Endothelial cell of umbilical vein (primary cell): ENCODE data around the gene KLC1. TPM values are rescaled to one million over a fixed set of nuclear protein-coding genes. Genes with fewer than 3 reads are reported as not detected.

Experiments
- BruUV-seq: library from RNA; stranded (reverse); fragments of 400-500 nt; replicated peaks from 2 replicates; lab custom pipeline; 2021; lab: Mats Ljungman, UMichigan
- CTCF ChIA-PET: fragments of 300-600, 350-600 bp; sonication (Branson Sonifier 250); formaldehyde crosslinking; loops from one replicate; lab custom pipeline; 2021; ENCODE audit warnings: antibody characterized with exemption, inconsistent platforms; lab: Charles Lee
- POLR2A ChIA-PET: fragments of 300-600, 350-600 bp; sonication (Branson Sonifier 250); formaldehyde crosslinking; loops from one replicate; lab custom pipeline; 2021; ENCODE audit warnings: antibody characterized with exemption, inconsistent platforms; lab: Charles Lee
- DNase-seq: peaks from one replicate; pipeline ENCODE4 v3.0.0-alpha.2; 2011; ENCODE audit warnings: low read depth, low spot score
- FAIRE-seq: peaks from 2 replicates; lab custom pipeline; 2011; peaks lifted over from hg19 to GRCh38; lab: Jason Lieb, UNC
- H2AFZ ChIP-seq: 2 replicates; pipeline ENCODE4 v1.6.0; 2012; ENCODE audit warnings: low read depth, low read length, control low read depth, inconsistent platforms
- H3K27ac ChIP-seq: 2 replicates; pipeline ENCODE4 v1.5.1; 2011; ENCODE audit warnings: low read depth, mild to moderate bottlenecking, control low read depth, low read length, moderate library complexity; ENCODE audit not compliant: insufficient read depth
- H3K27me3 ChIP-seq, 2 experiments: 2 replicates each; pipeline versions ENCODE4 v1.6.0 to v1.6.1; 2011; ENCODE audit warnings: low read length in 2 of 2, mixed read lengths in 1 of 2; ENCODE audit not compliant: control insufficient read depth in 2 of 2, insufficient read depth in 2 of 2
- H3K36me3 ChIP-seq, 2 experiments: 2 replicates in 1 of 2; 3 replicates in 1 of 2; pipeline ENCODE4 v1.5.1; 2011; ENCODE audit warnings: low read length in 2 of 2, mild to moderate bottlenecking in 1 of 2, moderate library complexity in 1 of 2; ENCODE audit not compliant: control insufficient read depth in 2 of 2, insufficient read depth in 2 of 2; ENCODE audit errors: extremely low read depth in 1 of 2
- H3K4me1 ChIP-seq: 3 replicates; pipeline ENCODE4 v1.5.1; 2011; ENCODE audit warnings: mild to moderate bottlenecking, low read length; ENCODE audit not compliant: control insufficient read depth, insufficient read depth; ENCODE audit errors: extremely low read depth
- H3K4me2 ChIP-seq: 2 replicates; pipeline ENCODE4 v1.6.1; 2011; ENCODE audit warnings: low read length, control low read depth, mixed read lengths; ENCODE audit not compliant: insufficient read depth
- H3K4me3 ChIP-seq, 3 experiments: fragments of 200-600 bp in 1 of 3; sonication (generic), shearing (Covaris generic) in 1 of 3; replicated peaks in 1 of 3; 2 replicates each; pipeline ENCODE4 v1.5.1; 2011 to 2016; ENCODE audit warnings: control low read depth in 3 of 3, low read length in 3 of 3, mild to moderate bottlenecking in 2 of 3, inconsistent platforms in 1 of 3, low read depth in 1 of 3, moderate library complexity in 1 of 3; ENCODE audit not compliant: insufficient read depth in 1 of 3
- H3K79me2 ChIP-seq: 2 replicates; pipeline ENCODE4 v1.6.0; 2012; ENCODE audit warnings: low read length, inconsistent platforms; ENCODE audit not compliant: control insufficient read depth, insufficient read depth
- H3K9ac ChIP-seq: replicated peaks from 2 replicates; pipeline ENCODE3; 2011; ENCODE audit warnings: low read length, control low read depth; ENCODE audit not compliant: insufficient read depth; ENCODE audit errors: extremely low read depth
- H3K9me1 ChIP-seq: replicated peaks from 3 replicates; pipeline ENCODE4 v1.6.0; 2011; ENCODE audit warnings: mild to moderate bottlenecking, low read length; ENCODE audit not compliant: control insufficient read depth, insufficient read depth; ENCODE audit errors: extremely low read depth
- H3K9me3 ChIP-seq: replicated peaks from 2 replicates; pipeline ENCODE4 v1.5.1; 2012; ENCODE audit warnings: low read length, inconsistent platforms; ENCODE audit not compliant: control insufficient read depth, insufficient read depth
- H4K20me1 ChIP-seq: replicated peaks from 2 replicates; pipeline ENCODE3; 2011; ENCODE audit warnings: mild to moderate bottlenecking, low read length; ENCODE audit not compliant: control insufficient read depth, insufficient read depth; ENCODE audit errors: extremely low read depth
- EZH2 ChIP-seq: IDR thresholded peaks from 2 replicates; pipeline ENCODE4 v1.6.1; 2012; ENCODE audit warnings: borderline replicate concordance, low read depth, mild to moderate bottlenecking, moderate library complexity, low read length, inconsistent platforms; ENCODE audit not compliant: severe bottlenecking
- FOS ChIP-seq: IDR thresholded peaks from 2 replicates; pipeline ENCODE4 v1.6.1; 2011; ENCODE audit warnings: mild to moderate bottlenecking, low read length, moderate library complexity, borderline replicate concordance; ENCODE audit not compliant: insufficient read depth
- GATA2 ChIP-seq: IDR thresholded peaks from 2 replicates; pipeline ENCODE4 v1.7.0; 2011; ENCODE audit warnings: low read depth, mild to moderate bottlenecking, moderate library complexity, mixed read lengths, low read length; ENCODE audit not compliant: insufficient read length, insufficient read depth
- JUN ChIP-seq: IDR thresholded peaks from 2 replicates; pipeline ENCODE4 v1.6.1; 2011; ENCODE audit warnings: borderline replicate concordance, low read depth; ENCODE audit not compliant: insufficient read length, insufficient read depth
- MAX ChIP-seq: IDR thresholded peaks from 2 replicates; pipeline ENCODE4 v1.6.1; 2011; ENCODE audit not compliant: insufficient read depth, insufficient read length
- MYC ChIP-seq: IDR thresholded peaks from one replicate; pipeline ENCODE4 v1.6.1; 2011; ENCODE audit warnings: mild to moderate bottlenecking, low read depth, low read length
- POLR2A ChIP-seq: IDR thresholded peaks from 2 replicates; pipeline ENCODE4 v1.6.1; 2012; ENCODE audit warnings: low read depth, mild to moderate bottlenecking, control low read depth, low read length
- POLR2AphosphoS5 ChIP-seq: IDR thresholded peaks from 2 replicates; pipeline ENCODE4 v1.6.1; 2012; ENCODE audit warnings: low read depth, mild to moderate bottlenecking, control low read depth, low read length, moderate library complexity; ENCODE audit not compliant: insufficient read depth
- dilution Hi-C: fragments of 300-500 bp; cut with MboI; formaldehyde crosslinking; loops from one replicate; pipeline ENCODE4 v1.15.0; 2019; ENCODE audit warnings: low sequenced_read_pairs; ENCODE audit not compliant: extremely low pct_ligation_motif_present
- intact Hi-C: fragments of 100-400 bp; cut with micrococcal nuclease; formaldehyde crosslinking; loops from one replicate; pipeline ENCODE4 v1.10.0; 2022
- polyA plus RNA-seq, 4 experiments: library from polyadenylated mRNA; depleted of rRNA in 3 of 4; stranded (reverse) in 3 of 4; unstranded in 1 of 4; fragments of >200 nt; gene quantifications; 2 replicates each; pipeline versions ENCODE4 v1.2.1 to v1.2.3, GENCODE V29; 2011 to 2012; ENCODE audit warnings: missing spikeins in 1 of 4
- total RNA-seq: library from RNA; stranded (reverse); gene quantifications from 2 replicates; pipeline ENCODE4 v1.2.3, GENCODE V29; 2021
- TF ChIP-seq, protein P1 (sequence below), 2 donors: IDR thresholded peaks; 1 replicate in 1 of 2; 2 replicates in 1 of 2; pipeline ENCODE4 v1.5.1; 2011; ENCODE audit warnings: low read length in 2 of 2, mild to moderate bottlenecking in 2 of 2, moderate library complexity in 2 of 2, control low read depth in 1 of 2, inconsistent platforms in 1 of 2, low read depth in 1 of 2; ENCODE audit not compliant: insufficient read depth in 1 of 2; ENCODE audit errors: extremely low read depth in 1 of 2

Gene KLC1
- total and polyA plus RNA-seq, 2 donors (not counting 3 experiments of a cell fraction or from before 2014, with no cell fraction given) = 124 to 233 TPM

DNA sequence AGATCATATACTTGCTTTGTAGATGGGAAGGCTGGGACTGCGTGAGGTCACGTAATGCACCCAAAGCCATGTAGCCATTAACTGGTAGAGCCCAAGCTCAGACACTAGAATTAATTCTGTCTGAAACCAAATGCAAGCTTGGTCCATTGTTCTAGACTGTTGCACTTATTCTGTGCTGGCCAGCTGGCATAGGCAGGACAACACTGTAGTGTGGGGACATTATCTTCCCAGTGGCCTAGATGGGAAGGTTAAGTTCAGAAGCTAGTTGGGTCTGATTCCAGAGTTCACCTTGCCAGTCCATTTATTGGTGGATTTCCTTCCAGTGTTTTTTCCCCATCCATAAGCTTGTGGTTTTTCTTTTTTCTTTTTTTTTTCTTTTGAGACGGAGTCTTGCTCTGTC, 39.1 kb downstream of the KLC1 start:
- Histone ChIP-seq H3K9me1 (no peaks in the 10 kb centered on the region), H3K9ac (no peak overlapping the region), H3K36me3 (peaks cover 21 to 27% of the 10 kb centered on the region in 2 experiments), H3K4me1 (no peaks in the 10 kb centered on the region), H3K4me3 (no peak overlapping the region), H2AFZ (no peak overlapping the region), H4K20me1 (peaks cover 2% of the 10 kb centered on the region), H3K27me3 (no peaks in the 10 kb centered on the region), H3K27ac (no peak overlapping the region), H3K9me3 (no peaks in the 10 kb centered on the region), H3K4me2 (no peak overlapping the region), H3K79me2 (peaks cover 31% of the 10 kb centered on the region)
- intact Hi-C loops = no loop called here
- ChIA-PET CTCF (no interaction called here), POLR2A (no interaction called here)
- FAIRE-seq (no peak), DNase-seq (no peak)
- BruUV-seq = no TSS peak
- dilution Hi-C loops = no loop called here
- TF ChIP-seq POLR2AphosphoS5 (no peak), JUN (no peak), MYC (no peak), GATA2 (no peak), POLR2A (no peak), FOS (no peak), MAX (no peak), EZH2 (no peak)
- TF ChIP-seq, protein P1, sequence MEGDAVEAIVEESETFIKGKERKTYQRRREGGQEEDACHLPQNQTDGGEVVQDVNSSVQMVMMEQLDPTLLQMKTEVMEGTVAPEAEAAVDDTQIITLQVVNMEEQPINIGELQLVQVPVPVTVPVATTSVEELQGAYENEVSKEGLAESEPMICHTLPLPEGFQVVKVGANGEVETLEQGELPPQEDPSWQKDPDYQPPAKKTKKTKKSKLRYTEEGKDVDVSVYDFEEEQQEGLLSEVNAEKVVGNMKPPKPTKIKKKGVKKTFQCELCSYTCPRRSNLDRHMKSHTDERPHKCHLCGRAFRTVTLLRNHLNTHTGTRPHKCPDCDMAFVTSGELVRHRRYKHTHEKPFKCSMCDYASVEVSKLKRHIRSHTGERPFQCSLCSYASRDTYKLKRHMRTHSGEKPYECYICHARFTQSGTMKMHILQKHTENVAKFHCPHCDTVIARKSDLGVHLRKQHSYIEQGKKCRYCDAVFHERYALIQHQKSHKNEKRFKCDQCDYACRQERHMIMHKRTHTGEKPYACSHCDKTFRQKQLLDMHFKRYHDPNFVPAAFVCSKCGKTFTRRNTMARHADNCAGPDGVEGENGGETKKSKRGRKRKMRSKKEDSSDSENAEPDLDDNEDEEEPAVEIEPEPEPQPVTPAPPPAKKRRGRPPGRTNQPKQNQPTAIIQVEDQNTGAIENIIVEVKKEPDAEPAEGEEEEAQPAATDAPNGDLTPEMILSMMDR (IDR thresholded peaks at IDR 0.05; ENCODE audit: extremely low read depth in 1 of 2, insufficient read depth in 1 of 2, low read depth in 1 of 2, low read length in 2 of 2) = no peak
